GM12873 (cell line): ENCODE results near the gene IRAK3.

Experiments
- CTCF ChIP-seq: IDR thresholded peaks from 2 replicates; pipeline ENCODE4 v1.5.1; 2012; ENCODE audit warnings: low read depth, mild to moderate bottlenecking, moderate library complexity, low read length, control low read depth; ENCODE audit not compliant: insufficient read depth; ENCODE audit errors: missing control alignments

The IRAK3 gene

GRCh38 chr12:66255737-66256136, 66.7 kb downstream of the IRAK3 start:
- no peak for TF ChIP-seq CTCF

GRCh38 chr12:66258011-66258410, 69.0 kb downstream of the IRAK3 start:
- TF ChIP-seq CTCF, result no peak

GRCh38 chr12:66262737-66263136, 73.7 kb downstream of the IRAK3 start:
- no peak for TF ChIP-seq CTCF

- no peak for TF ChIP-seq CTCF
Observed at GRCh38 chr12:66268562-66268961, 79.5 kb downstream of the IRAK3 start.

- no peak for TF ChIP-seq CTCF
Observed at GRCh38 chr12:66269142-66269541, 80.1 kb downstream of the IRAK3 start.

GRCh38 chr12:66269757-66270383, 80.9 kb downstream of the IRAK3 start:
- TF ChIP-seq CTCF, result peak; percentile 51

GRCh38 chr12:66270613-66271012, 81.6 kb downstream of the IRAK3 start:
- TF ChIP-seq CTCF, result no peak
